ENCODE data around the gene PCDH15. TPM values are rescaled to one million over a fixed set of nuclear protein-coding genes. Genes with fewer than 3 reads are reported as not detected.

Gene PCDH15
- total and polyA plus RNA-seq, 9 of the 15 experiments (the other 6 are each of a cell fraction or from before 2014, with no cell fraction given) = not detected

DNA sequence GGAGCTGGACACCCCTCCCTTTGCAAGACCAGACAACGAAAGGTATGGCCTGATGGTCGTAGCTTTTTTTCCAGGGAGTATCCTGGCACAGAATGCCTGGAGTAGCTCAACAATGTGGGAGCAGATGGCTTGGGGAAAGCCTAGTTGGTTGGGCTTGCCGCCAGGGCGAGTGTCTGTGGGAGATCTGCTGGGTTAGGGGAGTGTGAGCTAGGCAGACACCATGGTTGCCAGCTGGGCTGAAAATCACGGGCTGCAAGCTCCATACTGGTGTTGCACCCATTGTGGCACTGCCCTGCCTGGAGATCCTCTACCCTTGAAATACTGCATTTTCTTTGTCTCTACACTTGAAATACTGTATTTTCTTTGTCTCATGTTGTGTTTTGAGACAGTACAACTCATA is 538.3 kb downstream of the PCDH15 start:
- no peaks in the 10 kb centered on the region for H3K9me1 ChIP-seq (ENCODE audit: control insufficient read depth, insufficient read depth, low read length)
- no peaks in the 10 kb centered on the region for H3K9me3 ChIP-seq (replicated peaks; ENCODE audit: control insufficient read depth, insufficient read depth, low read depth, low read length)
- intact Hi-C loops (cut with micrococcal nuclease) = no loop called here
- ChIA-PET POLR2A (no interaction called here), CTCF (ENCODE audit: low intra/inter-chr PET ratio) (no interaction called here)
- H3K9ac ChIP-seq (ENCODE audit: insufficient read depth in 1 of 2, low read depth in 2 of 2, low read length in 2 of 2) = no peak overlapping the region
- H3K79me2 ChIP-seq (ENCODE audit: control insufficient read depth, insufficient read depth, low read length) = no peaks in the 10 kb centered on the region
- no peak overlapping the region for H2AFZ ChIP-seq (ENCODE audit: low read depth, low read length)
- H3K36me3 ChIP-seq (ENCODE audit: control insufficient read depth, insufficient read depth, low read length) = no peaks in the 10 kb centered on the region
- H3K27me3 ChIP-seq (ENCODE audit: control insufficient read depth in 2 of 2, insufficient read depth in 2 of 2, low read length in 2 of 2) = no peaks in the 10 kb centered on the region
- DNase-seq (ENCODE audit: extremely low read depth in 1 of 4, low spot score in 3 of 4) (no peak), FAIRE-seq (no peak), ATAC-seq (no peak)
- no peaks in the 10 kb centered on the region for H3K4me1 ChIP-seq (replicated peaks in 1 of 2; ENCODE audit: control insufficient read depth in 2 of 2, insufficient read depth in 2 of 2, low read length in 2 of 2)
- BruUV-seq (replicated peaks) = no TSS peak
- no peak overlapping the region for H3K27ac ChIP-seq (ENCODE audit: extremely low read depth, low read depth, low read length)
- WGBS (ENCODE audit: insufficient coverage, low coverage, missing lambda C conversion rate) = 0% methylated on average over 5 of the region's 5 CpGs
- no peak overlapping the region for H3K4me3 ChIP-seq
- no peak overlapping the region for H3K4me2 ChIP-seq (ENCODE audit: insufficient read depth, low read length)
- in situ Hi-C loops (cut with MboI) = no loop called here
- H4K20me1 ChIP-seq (replicated peaks; ENCODE audit: control insufficient read depth, insufficient read depth, low read length) = no peaks in the 10 kb centered on the region
- TF ChIP-seq SETDB1 (IDR thresholded peaks at IDR 0.05; ENCODE audit: low read length) (no peak), PRPF4 (IDR thresholded peaks at IDR 0.05; ENCODE audit: insufficient read depth, low read depth, low read length, poor library complexity, severe bottlenecking) (no peak), DPF2 (IDR thresholded peaks at IDR 0.05) (no peak), SP2 (IDR thresholded peaks at IDR 0.05; ENCODE audit: extremely low read depth, low read depth, low read length, poor library complexity, severe bottlenecking) (no peak), ZNF217 (CRISPR knock-in tag; IDR thresholded peaks at IDR 0.05) (no peak), PTBP1 (IDR thresholded peaks at IDR 0.05; ENCODE audit: low read depth, low read length) (no peak), ZNF766 (CRISPR knock-in tag; conservative IDR thresholded peaks at IDR 0.05) (no peak), ZBTB7A (IDR thresholded peaks at IDR 0.05; ENCODE audit: borderline replicate concordance, control insufficient read depth, low read depth, low read length) (no peak), RBM34 (IDR thresholded peaks at IDR 0.05; ENCODE audit: borderline replicate concordance, insufficient read depth, low read length) (no peak), PHTF2 (CRISPR knock-in tag; IDR thresholded peaks at IDR 0.05) (no peak), HNRNPL (IDR thresholded peaks at IDR 0.05; ENCODE audit: low read depth, low read length) (no peak), RBM17 (IDR thresholded peaks at IDR 0.05; ENCODE audit: borderline replicate concordance, low read depth, low read length) (no peak), ZNF212 (CRISPR knock-in tag; IDR thresholded peaks at IDR 0.05) (no peak)
- TF ChIP-seq, protein P1, sequence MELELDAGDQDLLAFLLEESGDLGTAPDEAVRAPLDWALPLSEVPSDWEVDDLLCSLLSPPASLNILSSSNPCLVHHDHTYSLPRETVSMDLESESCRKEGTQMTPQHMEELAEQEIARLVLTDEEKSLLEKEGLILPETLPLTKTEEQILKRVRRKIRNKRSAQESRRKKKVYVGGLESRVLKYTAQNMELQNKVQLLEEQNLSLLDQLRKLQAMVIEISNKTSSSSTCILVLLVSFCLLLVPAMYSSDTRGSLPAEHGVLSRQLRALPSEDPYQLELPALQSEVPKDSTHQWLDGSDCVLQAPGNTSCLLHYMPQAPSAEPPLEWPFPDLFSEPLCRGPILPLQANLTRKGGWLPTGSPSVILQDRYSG (tag; conservative IDR thresholded peaks at IDR 0.05; ENCODE audit: low read depth) = no peak
- TF ChIP-seq, protein P2, sequence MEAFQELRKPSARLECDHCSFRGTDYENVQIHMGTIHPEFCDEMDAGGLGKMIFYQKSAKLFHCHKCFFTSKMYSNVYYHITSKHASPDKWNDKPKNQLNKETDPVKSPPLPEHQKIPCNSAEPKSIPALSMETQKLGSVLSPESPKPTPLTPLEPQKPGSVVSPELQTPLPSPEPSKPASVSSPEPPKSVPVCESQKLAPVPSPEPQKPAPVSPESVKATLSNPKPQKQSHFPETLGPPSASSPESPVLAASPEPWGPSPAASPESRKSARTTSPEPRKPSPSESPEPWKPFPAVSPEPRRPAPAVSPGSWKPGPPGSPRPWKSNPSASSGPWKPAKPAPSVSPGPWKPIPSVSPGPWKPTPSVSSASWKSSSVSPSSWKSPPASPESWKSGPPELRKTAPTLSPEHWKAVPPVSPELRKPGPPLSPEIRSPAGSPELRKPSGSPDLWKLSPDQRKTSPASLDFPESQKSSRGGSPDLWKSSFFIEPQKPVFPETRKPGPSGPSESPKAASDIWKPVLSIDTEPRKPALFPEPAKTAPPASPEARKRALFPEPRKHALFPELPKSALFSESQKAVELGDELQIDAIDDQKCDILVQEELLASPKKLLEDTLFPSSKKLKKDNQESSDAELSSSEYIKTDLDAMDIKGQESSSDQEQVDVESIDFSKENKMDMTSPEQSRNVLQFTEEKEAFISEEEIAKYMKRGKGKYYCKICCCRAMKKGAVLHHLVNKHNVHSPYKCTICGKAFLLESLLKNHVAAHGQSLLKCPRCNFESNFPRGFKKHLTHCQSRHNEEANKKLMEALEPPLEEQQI (IDR thresholded peaks at IDR 0.05) = no peak
- TF ChIP-seq, protein P3, sequence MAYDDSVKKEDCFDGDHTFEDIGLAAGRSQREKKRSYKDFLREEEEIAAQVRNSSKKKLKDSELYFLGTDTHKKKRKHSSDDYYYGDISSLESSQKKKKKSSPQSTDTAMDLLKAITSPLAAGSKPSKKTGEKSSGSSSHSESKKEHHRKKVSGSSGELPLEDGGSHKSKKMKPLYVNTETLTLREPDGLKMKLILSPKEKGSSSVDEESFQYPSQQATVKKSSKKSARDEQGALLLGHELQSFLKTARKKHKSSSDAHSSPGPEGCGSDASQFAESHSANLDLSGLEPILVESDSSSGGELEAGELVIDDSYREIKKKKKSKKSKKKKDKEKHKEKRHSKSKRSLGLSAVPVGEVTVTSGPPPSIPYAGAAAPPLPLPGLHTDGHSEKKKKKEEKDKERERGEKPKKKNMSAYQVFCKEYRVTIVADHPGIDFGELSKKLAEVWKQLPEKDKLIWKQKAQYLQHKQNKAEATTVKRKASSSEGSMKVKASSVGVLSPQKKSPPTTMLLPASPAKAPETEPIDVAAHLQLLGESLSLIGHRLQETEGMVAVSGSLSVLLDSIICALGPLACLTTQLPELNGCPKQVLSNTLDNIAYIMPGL (CRISPR knock-in tag; IDR thresholded peaks at IDR 0.05) = no peak
- TF ChIP-seq, protein P4, sequence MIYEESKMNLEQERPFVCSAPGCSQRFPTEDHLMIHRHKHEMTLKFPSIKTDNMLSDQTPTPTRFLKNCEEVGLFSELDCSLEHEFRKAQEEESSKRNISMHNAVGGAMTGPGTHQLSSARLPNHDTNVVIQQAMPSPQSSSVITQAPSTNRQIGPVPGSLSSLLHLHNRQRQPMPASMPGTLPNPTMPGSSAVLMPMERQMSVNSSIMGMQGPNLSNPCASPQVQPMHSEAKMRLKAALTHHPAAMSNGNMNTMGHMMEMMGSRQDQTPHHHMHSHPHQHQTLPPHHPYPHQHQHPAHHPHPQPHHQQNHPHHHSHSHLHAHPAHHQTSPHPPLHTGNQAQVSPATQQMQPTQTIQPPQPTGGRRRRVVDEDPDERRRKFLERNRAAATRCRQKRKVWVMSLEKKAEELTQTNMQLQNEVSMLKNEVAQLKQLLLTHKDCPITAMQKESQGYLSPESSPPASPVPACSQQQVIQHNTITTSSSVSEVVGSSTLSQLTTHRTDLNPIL (CRISPR knock-in tag; IDR thresholded peaks at IDR 0.05) = no peak

Data from K562 (cell line).